Esophagus squamous epithelium (tissue), 4 donors: ENCODE results near the gene SH3PXD2A.

Source experiments
- CTCF ChIP-seq, 6 experiments: fragments of 450-650 bp in 4 of 6; fragments of 200-600 bp in 2 of 6; sonication (generic) in 2 of 6; IDR thresholded peaks; one replicate each; pipeline ENCODE4 v1.5.1; 2016 to 2019; ENCODE audit warnings: antibody characterized with exemption in 6 of 6, mild to moderate bottlenecking in 4 of 6, moderate library complexity in 4 of 6
- POLR2A ChIP-seq, 4 donors: fragments of 450-650 bp; IDR thresholded peaks; one replicate each; pipeline ENCODE4 v1.6.1; 2017; ENCODE audit warnings: antibody characterized with exemption in 4 of 4, mild to moderate bottlenecking in 4 of 4, moderate library complexity in 3 of 4

- TF ChIP-seq CTCF (IDR thresholded peaks at IDR 0.05) (no peak), POLR2A (IDR thresholded peaks at IDR 0.05) (no peak)
Observed at GRCh38 chr10:103892181-103892580, 36.8 kb upstream of the SH3PXD2A start.
